ENCODE data around the gene NUCB2.

NUCB2 gene

GRCh38 chr11:17369684-17370243 is 93.2 kb downstream of the NUCB2 start:
- Histone ChIP-seq H3K27me3 (ENCODE audit: control insufficient read depth in 1 of 2, insufficient read depth in 2 of 2, low read length in 2 of 2) (no peaks in the 10 kb centered on the region), H3K36me3 (ENCODE audit: insufficient read depth, low read length) (peaks cover 29% of the 10 kb centered on the region), H3K9me3 (ENCODE audit: low read length) (peaks cover 32% of the 10 kb centered on the region), H3K4me3 (ENCODE audit: low read depth in 1 of 2, low read length in 2 of 2) (no peak overlapping the region), H3K27ac (ENCODE audit: low read depth, low read length) (no peak overlapping the region), H3K9ac (ENCODE audit: low read length) (no peak overlapping the region), H3K4me1 (ENCODE audit: insufficient read depth, low read length) (no peaks in the 10 kb centered on the region)

- H3K27me3 ChIP-seq (ENCODE audit: control insufficient read depth in 1 of 2, insufficient read depth in 2 of 2, low read length in 2 of 2) = no peaks in the 10 kb centered on the region
- H3K4me3 ChIP-seq (ENCODE audit: low read depth in 1 of 2, low read length in 2 of 2) = no peak overlapping the region
- peaks cover 29% of the 10 kb centered on the region for H3K36me3 ChIP-seq (ENCODE audit: insufficient read depth, low read length)
- H3K9me3 ChIP-seq (ENCODE audit: low read length) = peaks cover 32% of the 10 kb centered on the region
- H3K4me1 ChIP-seq (ENCODE audit: insufficient read depth, low read length) = no peaks in the 10 kb centered on the region
- no peak overlapping the region for H3K9ac ChIP-seq (ENCODE audit: low read length)
- H3K27ac ChIP-seq (ENCODE audit: low read depth, low read length) = no peak overlapping the region
Observed at GRCh38 chr11:17371614-17372013, 95.1 kb downstream of the NUCB2 start.

GRCh38 chr11:17375547-17375946 is 99.0 kb downstream of the NUCB2 start:
- peaks cover 23% of the 10 kb centered on the region for H3K9me3 ChIP-seq (ENCODE audit: low read length)
- H3K9ac ChIP-seq (ENCODE audit: low read length) = no peak overlapping the region
- H3K4me1 ChIP-seq (ENCODE audit: insufficient read depth, low read length) = no peaks in the 10 kb centered on the region
- H3K36me3 ChIP-seq (ENCODE audit: insufficient read depth, low read length) = peaks cover 7% of the 10 kb centered on the region
- no peak overlapping the region for H3K27ac ChIP-seq (ENCODE audit: low read depth, low read length)
- no peak overlapping the region for H3K4me3 ChIP-seq (ENCODE audit: low read depth in 1 of 2, low read length in 2 of 2)
- no peaks in the 10 kb centered on the region for H3K27me3 ChIP-seq (ENCODE audit: control insufficient read depth in 1 of 2, insufficient read depth in 2 of 2, low read length in 2 of 2)

- no peaks in the 10 kb centered on the region for H3K4me1 ChIP-seq (ENCODE audit: insufficient read depth, low read length)
- H3K4me3 ChIP-seq (ENCODE audit: low read depth in 1 of 2, low read length in 2 of 2) = no peak overlapping the region
- no peak overlapping the region for H3K27ac ChIP-seq (ENCODE audit: low read depth, low read length)
- no peaks in the 10 kb centered on the region for H3K27me3 ChIP-seq (ENCODE audit: control insufficient read depth in 1 of 2, insufficient read depth in 2 of 2, low read length in 2 of 2)
- peaks cover 7% of the 10 kb centered on the region for H3K36me3 ChIP-seq (ENCODE audit: insufficient read depth, low read length)
- H3K9me3 ChIP-seq (ENCODE audit: low read length) = peaks cover 21% of the 10 kb centered on the region
- H3K9ac ChIP-seq (ENCODE audit: low read length) = no peak overlapping the region
Observed at GRCh38 chr11:17376493-17376892, 100.0 kb downstream of the NUCB2 start.

- H3K9ac ChIP-seq (ENCODE audit: low read length) = no peak overlapping the region
- H3K9me3 ChIP-seq (ENCODE audit: low read length) = no peaks in the 10 kb centered on the region
- no peak overlapping the region for H3K27ac ChIP-seq (ENCODE audit: low read depth, low read length)
- H3K36me3 ChIP-seq (ENCODE audit: insufficient read depth, low read length) = no peaks in the 10 kb centered on the region
- no peak overlapping the region for H3K4me3 ChIP-seq (ENCODE audit: low read depth in 1 of 2, low read length in 2 of 2)
- H3K4me1 ChIP-seq (ENCODE audit: insufficient read depth, low read length) = no peaks in the 10 kb centered on the region
- H3K27me3 ChIP-seq (ENCODE audit: control insufficient read depth in 1 of 2, insufficient read depth in 2 of 2, low read length in 2 of 2) = no peaks in the 10 kb centered on the region
Observed at GRCh38 chr11:17378655-17379054, 102.1 kb downstream of the NUCB2 start.

GRCh38 chr11:17379383-17380180 is 103.0 kb downstream of the NUCB2 start:
- Histone ChIP-seq H3K36me3 (ENCODE audit: insufficient read depth, low read length) (no peaks in the 10 kb centered on the region), H3K9ac (ENCODE audit: low read length) (no peak overlapping the region), H3K4me1 (ENCODE audit: insufficient read depth, low read length) (no peaks in the 10 kb centered on the region), H3K9me3 (ENCODE audit: low read length) (no peaks in the 10 kb centered on the region), H3K27me3 (ENCODE audit: control insufficient read depth in 1 of 2, insufficient read depth in 2 of 2, low read length in 2 of 2) (no peaks in the 10 kb centered on the region), H3K4me3 (ENCODE audit: low read depth in 1 of 2, low read length in 2 of 2) (no peak overlapping the region), H3K27ac (ENCODE audit: low read depth, low read length) (no peak overlapping the region)

GRCh38 chr11:17381156-17381555 is 104.6 kb downstream of the NUCB2 start:
- Histone ChIP-seq H3K27me3 (ENCODE audit: control insufficient read depth in 1 of 2, insufficient read depth in 2 of 2, low read length in 2 of 2) (no peaks in the 10 kb centered on the region), H3K4me3 (ENCODE audit: low read depth in 1 of 2, low read length in 2 of 2) (no peak overlapping the region), H3K27ac (ENCODE audit: low read depth, low read length) (no peak overlapping the region), H3K4me1 (ENCODE audit: insufficient read depth, low read length) (no peaks in the 10 kb centered on the region), H3K36me3 (ENCODE audit: insufficient read depth, low read length) (no peaks in the 10 kb centered on the region), H3K9me3 (ENCODE audit: low read length) (no peaks in the 10 kb centered on the region), H3K9ac (ENCODE audit: low read length) (no peak overlapping the region)
